Stimulated activated CD4-positive, alpha-beta T cell treated with anti-CD3 and anti-CD28 coated beads, Interleukin-4, amount 100 ng/mL, for 48 hours (primary cell): ENCODE results near the gene VPS8.
"Not testable (repeated sequence)": the region's sequence is repeated elsewhere in the genome, so short reads cannot be mapped to it uniquely, and the experiment has no call there.

ENCODE experiments used
- DNase-seq, 2 donors: peaks; one replicate each; pipeline ENCODE4 v3.0.0-alpha.2; 2020; ENCODE audit warnings: low read depth in 2 of 2

Gene VPS8

DNA sequence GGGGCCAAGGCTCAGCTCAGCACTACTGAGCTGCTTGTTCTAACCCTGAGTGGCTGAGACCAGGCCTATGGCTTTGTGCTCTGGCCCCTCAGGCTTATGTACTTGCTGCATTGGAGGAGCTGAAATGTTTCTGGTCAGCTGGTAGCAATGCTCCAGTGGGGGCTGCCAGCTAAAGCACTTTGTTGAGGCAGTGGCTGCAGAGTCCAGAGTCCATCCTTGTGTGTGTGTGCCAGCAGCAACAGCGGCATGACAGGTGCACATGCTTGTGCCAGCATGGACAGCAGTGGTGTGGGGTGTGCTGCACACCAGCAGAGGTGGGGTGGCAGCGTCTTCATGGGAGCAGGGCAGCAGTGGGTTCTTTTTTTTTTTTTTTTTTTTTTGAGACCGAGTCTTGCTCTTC lies 169.1 kb downstream of the VPS8 start:
- DNase-seq: no peak

DNA sequence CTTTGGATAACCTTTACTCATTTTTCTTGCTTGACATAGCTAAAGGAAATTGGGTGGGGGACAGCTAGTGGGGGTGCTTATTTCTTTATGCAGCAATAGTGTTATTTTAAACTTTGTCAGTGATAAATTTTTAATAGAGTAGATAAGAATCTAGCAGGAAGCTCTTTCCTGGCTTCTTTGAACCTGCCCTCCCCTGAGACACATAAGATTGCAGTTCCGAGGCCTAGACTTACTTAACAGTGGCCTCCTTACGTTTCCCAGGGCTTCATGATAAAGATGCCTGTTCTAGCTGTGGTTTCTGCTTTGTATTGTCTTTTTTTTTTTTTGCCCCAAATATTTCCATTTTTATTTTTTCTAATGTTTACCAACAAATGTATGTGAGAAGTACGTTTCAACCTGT lies 170.1 kb downstream of the VPS8 start:
- DNase-seq: no peak

DNA sequence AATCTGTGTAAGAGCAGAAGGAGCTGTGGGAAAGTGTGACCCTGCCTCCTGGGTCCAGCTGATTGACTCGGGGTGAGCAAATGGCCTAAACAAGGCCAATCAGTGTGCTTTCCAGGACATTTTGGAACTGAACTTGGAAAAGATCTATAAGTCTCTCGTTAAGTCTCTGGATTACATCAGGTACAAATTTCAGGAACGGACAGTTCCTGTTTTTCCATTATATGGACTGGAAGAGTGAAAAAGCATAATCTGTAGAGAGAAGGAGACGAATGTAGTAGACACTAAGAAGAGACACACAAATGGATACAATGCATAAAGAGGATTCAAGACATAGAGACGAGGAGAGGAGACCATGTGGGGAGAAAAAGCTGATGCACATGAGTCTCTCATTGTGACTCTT lies 173.6 kb downstream of the VPS8 start:
- DNase-seq: no peak

DNA sequence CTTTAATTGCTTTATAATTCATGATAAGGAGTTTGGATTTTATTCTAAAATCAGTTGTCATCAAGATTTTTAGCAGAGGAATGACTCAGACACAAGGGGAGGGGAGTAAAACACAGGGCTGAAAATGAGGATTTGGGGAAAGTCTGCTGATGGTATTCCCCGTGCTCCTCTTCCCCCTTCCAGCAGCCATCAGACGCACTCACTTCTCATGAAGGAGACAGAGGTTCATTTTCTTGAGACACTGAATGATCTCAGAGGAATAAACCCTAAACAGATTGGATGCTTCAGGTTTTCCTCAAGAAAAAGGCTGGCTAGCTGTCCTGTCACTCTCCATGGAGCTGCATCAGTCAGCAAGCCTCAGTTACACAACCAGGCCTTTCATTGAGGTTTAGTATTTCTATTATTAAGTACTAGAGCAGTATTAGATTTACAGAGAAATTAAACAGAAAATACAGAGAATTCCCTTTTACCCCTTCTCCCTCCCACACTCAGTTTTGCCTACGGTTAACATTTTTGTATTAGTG lies 174.5 kb downstream of the VPS8 start:
- no peak for DNase-seq

DNA sequence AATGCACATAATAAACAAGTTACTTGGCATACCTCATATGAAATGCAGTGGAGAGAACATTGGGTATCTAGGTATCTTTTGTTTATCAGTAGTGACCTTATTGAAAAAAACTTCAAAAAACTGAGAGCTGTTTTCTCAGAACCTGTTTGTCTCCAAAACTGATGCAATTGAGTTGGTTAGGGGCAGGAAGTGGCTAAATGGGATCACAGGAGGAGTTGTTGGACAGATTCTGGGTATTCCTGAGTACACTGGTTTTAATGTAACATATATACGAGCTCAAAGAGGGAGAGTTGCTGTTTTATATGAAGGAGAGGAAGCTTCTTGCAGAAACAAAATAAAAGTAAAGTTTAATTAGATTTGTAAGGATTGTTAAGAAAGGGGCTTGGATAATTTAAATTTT lies 181.4 kb downstream of the VPS8 start:
- no peak for DNase-seq

DNA sequence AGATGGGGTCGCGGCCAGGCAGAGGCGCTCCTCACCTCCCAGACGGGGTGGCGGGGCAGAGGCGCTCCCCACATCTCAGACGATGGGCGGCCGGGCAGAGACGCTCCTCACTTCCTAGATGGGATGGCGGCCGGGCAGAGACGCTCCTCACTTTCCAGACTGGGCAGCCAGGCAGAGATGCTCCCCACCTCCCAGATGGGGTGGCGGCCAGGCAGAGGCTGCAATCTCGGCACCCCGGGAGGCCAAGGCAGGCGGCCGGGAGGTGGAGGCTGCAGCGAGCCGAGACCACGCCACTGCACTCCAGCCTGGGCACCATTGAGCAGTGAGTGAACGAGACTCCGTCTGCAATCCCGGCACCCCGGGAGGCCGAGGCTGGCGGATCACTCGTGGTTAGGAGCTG lies 191.9 kb downstream of the VPS8 start:
- DNase-seq: not testable (repeated sequence)

DNA sequence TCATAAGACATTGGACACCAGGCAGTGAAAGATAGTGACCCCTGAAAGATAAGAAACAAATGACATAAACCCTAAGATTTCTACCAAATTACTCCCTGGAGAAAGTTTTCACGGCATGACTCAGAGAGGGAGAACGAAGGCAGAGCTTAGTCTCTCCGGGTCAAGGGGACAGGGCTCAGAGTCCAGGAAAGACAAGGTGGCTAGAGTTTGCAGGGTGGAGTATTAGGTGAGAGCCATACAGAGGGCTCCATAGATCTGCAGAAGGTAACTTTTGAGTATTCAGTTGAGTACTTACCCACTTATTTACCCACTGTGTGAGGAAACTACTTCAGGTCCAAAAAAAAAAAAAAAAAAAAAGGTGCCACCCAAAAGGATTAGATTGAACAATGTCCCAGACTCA lies 197.7 kb downstream of the VPS8 start:
- DNase-seq: no peak

DNA sequence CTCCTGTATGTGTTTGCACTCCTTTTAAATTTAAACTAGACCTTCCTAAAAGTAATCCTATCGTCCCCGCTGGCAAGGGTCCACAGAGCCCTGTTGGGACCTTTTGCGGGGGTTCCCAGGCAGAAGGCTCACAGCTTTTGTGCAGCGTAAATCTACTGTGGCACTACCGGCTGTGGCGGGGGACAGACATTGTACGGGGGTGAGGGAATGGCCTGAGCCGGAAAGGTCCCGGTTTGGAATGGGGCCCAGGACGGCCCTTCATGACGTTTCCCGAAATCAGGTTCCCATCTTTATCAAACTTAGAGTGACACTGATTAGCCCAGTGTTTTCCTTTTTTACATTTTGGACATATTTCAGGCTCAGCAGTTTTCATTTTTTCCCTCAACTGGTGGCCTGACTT lies 205.6 kb downstream of the VPS8 start:
- not testable (repeated sequence) for DNase-seq

DNA sequence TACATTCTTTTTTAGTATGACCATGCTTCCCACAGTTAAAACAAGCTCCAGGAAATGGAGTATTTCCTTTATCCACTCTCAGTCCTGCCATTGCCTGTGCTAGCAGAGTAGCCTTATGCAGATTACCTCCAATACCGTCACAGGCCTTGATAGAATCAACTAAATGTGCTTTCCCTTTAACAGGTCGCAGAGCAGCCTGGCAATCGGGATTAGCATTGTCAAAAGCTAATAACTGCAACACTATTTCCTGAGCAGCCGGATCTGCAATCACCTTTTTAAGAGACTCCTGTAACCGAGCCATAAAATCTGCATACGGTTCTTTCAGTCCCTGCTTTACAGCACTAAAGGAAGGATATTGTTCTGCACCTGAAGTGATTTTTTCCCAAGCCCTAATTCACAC lies 206.0 kb downstream of the VPS8 start:
- not testable (repeated sequence) for DNase-seq

DNA sequence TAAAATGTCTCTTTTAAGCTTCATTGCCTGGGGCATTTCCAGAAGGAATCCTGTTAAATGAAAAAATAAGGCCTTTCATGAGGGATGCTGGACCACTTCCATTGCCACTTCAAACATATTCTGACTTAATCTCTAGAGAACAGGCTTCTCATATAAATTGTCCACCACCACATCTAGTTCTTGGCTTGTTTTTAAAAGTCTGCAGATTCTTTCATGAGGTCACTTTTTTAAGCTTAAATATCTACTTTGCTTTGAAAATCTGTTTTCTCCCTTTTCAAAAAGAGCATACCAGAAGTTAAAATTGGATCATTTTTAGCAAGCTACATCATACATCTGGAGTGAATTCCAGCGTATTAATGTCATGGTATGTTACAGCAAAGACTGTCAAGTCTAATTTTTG lies 209.3 kb downstream of the VPS8 start:
- no peak for DNase-seq

DNA sequence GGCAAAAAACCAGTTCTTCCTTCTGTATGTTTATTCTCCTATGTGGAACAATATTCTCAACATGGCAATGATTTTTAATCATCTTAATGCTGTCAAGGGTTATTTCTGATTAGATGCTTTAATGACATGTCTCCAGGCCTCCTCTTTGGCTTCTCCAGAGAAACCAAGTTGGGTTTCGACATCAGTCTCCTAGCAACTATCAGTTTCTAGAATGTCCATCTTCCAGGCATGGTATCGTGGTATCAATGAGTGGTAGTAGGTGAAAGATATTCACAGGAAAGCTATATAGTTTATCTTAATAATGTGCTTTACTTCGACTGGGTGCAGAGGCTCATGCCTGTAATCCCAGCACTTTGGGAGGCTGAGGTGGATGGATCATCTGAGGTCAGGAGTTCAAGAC lies 212.4 kb downstream of the VPS8 start:
- DNase-seq: no peak

DNA sequence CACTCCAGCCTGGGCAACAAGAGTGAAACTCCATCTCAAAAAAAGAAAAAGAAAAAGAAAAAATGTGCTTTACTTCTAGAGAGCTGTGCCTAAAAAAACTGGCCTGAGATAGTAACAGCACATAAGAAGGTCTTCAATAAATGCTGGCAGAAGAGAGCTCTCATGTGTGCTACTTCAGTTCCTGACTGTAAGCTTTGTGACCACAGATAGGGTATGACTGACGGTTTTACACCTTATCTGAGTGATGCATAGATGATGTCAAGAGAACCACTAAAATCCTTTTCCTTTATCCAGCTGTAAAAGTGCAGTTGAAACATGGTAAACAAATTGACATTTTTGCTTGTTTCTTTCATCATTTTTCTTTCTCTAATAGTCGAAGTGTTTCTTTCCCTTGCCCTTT lies 213.0 kb downstream of the VPS8 start:
- no peak for DNase-seq

DNA sequence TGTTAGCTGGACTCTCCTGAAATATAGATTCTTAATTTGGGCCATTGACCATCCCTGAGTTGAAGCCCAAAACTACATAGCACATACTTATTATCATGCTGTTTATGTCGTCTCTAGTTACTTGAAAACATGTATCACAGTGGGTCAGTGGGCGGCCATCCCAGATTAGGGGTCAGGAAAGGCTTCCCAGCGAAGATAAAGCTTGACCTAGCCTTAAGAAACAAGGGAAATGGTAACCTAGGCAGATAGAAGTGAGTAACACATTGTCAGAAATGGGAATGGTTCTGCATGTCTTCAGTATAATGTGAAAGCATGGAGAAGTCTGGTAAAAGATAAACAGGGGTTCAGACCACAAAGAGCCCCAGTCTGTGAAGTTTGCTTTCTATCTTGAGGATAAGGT lies 216.2 kb downstream of the VPS8 start:
- DNase-seq: no peak

DNA sequence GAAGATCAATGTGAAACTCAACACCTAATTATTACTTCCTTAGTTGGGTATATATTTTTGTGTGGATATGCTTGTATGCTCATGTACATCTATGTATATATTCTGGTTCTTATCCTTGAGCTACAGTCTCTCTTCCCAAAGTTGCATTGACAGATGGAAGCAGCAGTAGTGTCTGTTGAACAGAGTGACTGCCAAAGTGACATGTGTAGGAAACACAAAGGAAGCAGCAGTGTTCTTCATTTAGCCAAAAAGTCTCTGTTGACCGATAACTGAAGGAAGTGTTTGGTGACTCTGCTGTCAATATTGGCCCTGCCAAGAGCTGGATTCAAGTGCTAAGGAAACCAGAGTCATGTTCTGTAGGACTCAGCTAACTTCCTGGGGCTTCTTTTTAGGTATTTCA lies 217.1 kb downstream of the VPS8 start:
- no peak for DNase-seq

DNA sequence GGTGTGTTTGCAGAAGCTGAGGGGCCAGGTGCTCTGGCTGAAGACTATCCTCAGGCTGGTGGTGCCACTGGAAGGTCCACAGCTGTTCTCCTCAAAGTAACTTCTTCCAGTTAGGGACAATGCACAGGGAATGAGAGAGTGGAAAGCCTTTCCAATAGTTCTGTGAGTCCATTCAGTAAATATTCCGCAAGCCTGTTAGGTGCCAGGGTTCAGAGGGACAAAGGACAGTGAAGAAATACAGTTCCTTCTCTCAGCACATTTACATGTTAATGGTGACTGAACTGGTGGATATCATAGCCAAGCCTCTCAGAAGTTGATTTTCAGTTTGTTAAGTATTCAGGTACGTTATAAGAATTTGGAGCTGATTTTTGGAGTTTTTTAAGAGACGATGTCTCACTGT lies 218.4 kb downstream of the VPS8 start:
- no peak for DNase-seq

DNA sequence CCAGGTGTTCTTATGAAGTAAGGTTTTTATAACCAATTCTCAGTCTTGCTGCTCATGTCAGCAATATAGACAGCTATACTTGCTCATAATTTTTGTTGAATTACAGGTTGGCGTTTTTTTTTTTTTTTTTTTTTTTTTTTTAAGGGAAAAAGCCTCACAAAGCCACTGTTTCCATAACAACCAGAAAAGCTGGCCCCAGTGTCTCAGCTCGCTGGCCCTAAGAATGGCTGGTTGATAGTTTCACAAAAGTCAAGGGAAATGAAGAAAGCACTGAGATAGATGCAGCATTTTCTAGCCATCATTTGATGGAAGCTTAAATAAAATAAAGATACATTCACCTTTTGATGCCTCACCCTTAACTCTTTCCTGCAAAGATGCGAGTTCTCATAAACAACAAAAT lies 219.0 kb downstream of the VPS8 start:
- no peak for DNase-seq

DNA sequence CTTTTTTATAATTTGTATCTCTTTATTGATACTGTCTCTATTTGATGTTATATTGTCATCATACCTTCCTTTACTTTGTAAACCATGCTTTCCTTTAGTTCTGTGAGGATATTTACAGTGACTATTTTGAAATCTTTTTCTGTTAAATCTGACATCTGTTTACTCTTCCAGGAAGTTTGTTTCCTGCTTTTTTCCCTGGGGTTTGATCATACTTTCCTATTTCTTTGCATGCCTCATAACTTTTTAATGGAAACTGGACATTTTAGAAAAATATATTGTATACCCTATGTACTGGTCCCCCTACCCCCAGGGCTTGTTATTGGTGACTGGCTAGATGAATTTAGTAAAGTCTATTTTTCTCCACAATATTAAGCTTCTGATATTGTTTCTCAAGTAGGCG lies 225.8 kb downstream of the VPS8 start:
- DNase-seq: no peak

DNA sequence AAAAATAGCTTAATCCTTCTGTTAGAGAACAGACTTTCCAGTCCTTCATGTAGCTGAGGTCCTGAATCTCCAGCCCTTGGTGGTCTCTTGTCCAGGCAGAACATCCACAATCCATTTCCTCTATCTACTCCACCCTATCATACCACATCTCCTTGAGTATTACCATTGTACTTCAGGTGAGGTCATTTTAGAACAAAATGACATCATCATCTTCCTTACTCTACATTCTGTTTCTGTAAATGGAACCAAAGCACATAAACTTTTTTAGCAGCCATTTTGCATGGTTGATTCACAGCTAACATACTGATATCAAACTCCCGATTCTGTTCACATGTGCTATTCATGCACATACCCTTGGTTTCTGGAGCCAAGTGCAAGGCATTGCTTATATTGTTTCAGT lies 228.5 kb downstream of the VPS8 start:
- DNase-seq: no peak

DNA sequence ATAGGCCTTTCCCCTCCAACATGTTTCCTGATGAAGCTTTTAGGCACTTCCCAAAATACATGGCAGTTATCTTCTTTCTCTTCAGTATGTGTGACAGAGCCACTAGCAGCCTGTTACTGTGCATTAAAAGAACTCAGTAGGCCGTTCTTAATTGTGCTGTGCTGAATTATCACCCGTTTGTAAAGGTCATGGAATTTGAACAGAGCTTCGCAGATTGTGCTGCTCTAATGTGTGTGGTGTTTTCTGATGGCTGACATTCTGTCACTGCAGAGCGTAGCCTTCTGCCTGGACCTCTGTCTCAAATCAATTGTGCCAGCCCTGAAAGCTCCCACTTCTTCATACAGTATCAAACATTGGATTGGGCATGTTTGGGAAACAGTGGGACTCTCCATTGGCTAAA lies 229.6 kb downstream of the VPS8 start:
- no peak for DNase-seq

DNA sequence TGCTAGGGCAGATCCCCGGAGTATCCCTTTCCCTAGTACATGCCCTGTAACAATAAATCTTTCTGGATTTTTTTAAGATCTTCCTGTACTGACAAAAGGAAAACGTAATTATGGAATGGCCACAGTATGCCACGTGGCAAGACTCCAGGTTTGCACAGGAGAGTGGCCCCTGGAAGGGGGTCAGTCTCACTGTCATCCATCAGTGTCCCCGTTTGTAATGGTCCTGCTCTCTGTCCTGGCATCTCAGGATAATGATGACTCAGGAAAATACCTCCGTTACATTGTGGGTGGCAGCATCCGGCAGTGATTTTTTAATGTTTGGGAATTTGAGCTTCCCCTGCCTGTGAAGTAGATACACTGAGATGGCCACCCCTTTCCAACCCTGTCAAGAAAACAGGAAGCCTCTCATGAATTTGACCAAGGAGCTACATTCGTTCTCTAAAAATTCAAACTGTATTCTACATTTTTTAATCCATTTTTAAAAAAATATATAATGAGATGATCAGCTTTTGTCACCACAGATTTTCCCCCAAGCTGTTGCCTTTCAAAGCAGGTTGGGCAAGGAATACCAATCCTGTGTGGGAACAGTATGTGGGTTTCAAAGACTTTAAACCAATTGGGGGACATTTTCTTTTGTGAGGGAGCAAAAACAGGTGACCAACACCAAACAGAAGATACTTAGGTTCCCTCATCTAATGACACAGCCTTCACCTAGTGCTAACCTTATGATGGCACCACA lies 230.5 kb downstream of the VPS8 start:
- DNase-seq: no peak

DNA sequence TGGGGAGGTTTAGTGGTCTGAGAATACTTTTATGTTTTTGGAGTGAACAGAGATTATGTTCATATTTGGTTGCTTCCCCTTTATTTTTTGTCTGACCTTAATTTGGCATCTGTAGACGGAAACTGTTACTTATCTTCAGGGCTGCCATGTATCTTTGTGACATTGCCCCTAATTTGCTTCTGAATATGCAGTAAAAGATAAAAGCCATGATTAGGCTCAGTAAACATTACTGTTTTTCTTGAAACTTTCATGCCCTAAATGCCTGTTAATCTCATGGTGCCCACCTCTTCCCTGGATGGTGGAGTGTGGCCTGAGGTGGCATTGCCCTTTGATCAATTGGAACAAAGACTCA lies 234.2 kb downstream of the VPS8 start:
- no peak for DNase-seq

DNA sequence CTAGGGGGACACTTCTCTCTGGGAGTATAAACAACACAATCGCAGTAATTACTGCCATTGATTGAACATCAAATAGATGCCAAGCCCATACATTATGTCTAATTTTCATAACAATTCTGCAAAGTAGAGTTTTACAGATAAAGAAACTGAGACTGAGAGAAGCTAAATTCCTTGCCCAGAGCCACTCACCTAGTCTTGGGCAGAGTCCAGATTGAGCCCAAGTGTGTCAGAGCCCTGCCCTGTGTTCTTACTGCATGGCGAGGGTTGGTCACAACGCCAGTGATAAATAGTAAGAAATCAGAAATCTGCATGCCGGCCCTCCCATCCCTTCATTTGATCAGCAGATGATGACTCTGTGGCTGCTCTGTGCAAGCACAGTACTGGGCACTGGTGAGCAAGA lies 234.6 kb downstream of the VPS8 start:
- no peak for DNase-seq

DNA sequence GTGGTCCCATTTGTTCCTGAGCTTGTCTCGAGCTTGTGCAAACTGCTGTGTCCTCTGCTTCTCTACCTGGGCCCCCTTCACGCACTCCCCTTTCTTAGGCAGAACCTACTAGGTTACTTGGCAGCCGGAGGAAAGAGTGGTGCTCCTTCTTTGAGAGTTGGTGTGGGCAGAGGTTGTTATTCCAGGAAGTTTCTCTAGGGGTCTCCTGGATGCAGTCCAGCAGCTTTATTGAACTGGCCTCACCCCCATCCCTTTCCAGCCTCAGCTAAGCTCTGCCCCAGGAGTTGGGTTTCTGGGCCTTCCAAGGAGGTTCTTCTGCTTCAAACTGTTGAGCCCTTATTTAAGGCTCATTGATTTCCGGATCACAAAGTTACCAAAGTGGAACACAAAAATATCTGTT lies 237.7 kb downstream of the VPS8 start:
- no peak for DNase-seq

DNA sequence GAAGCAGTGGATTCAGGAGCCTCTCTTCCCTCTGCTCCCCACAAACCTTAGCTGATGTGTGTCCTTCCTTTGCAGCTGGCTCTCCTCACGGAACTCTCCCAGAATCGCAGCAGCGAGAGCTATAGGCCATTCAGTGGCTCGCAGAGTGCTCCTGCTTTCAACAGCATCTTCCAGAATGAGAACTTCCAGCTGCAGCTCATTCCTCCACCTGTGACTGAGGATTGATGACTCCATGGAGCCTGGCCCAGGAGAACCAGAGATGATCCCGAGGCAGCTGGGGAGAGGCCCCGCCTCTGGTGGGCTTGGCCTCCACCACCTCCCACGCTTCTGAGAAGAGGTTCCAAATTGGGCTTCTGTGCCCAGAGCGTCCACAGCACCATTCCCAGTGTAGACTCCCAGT lies 239.8 kb downstream of the VPS8 start:
- DNase-seq: no peak
